CD4-positive, alpha-beta T cell treated with Interleukin-15 for 4 hours (primary cell): ENCODE measurements around the gene CNTLN.
"Not testable (repeated sequence)": the region's sequence is repeated elsewhere in the genome, so short reads cannot be mapped to it uniquely, and the experiment has no call there.

Experiments used
- DNase-seq: peaks from one replicate; pipeline ENCODE4 v3.0.0-alpha.2; 2020; ENCODE audit warnings: low spot score

Gene CNTLN

GRCh38 chr9:17519761-17520160 lies 384.9 kb downstream of the CNTLN start:
- no peak for DNase-seq

DNA sequence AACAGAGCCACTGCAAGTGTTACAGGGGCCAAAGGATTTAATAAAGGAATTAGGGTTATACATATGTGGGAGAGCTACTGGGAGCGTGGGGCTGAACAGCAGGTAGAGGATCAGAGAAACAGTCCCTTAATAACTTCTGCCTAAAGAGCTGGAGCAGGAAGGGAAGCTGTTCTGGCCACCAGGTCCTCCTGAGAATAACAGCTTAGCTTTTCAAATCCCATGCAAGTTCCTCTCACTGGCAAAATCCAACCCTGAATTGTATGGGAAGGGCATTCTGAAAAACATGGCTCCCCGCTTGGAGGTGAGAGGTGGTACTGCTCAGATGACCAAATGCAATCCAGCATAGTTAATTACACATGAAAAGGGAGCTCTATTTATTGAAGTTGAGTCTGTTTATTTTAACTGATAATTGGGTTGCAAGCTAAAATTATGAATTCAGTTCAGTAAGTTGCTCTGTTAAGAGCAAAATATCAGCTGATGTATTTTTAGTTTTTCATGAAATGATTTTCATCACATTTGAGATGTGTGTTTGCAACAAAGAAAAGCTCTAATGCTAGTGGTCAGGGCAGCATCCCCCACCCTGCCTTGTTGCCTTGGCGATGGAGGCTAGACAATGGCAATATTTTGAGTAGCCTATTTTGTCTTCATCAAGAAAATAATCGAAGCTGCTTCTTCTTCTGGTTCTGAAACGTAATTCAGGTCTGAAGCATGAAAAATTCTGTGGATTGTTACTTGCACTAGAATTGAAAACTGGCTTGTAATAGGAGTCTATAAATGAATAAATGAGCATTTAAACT lies 385.6 kb downstream of the CNTLN start:
- no peak for DNase-seq

DNA sequence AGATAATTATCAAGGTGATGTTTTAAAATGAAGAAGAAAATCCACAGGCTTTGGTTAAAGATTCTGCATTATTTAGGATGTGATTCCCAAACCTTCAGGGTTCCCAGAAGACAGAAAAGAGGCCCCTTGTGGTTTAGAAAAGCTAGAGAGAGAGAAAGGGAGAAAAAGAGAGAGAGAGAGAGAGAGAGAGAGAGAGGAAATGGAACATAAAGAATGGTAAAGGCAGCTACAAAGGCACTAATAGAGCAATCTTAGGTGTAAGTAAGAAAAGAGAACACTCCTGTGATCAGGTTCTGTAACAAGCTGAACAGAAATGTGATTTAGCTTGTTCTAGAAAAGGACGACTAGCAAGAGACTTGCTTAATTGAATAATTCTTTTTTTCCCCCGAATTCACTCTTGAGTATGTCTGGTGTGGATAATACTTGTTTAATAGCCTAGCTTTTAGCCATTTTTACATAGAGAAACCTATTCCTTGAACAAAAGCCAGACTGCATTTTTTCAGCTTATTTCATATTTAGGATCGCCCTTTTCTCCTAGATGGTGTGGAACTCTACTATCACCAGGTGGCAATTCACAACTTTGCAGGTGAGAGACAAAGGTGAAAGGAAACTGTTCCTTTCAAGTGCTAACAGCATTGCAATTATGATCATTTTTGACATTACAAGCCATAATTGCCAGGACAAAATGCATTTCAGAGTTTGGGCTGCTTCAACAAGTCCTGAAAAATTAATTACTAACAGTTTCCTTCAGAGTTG lies 386.4 kb downstream of the CNTLN start:
- DNase-seq = no peak

DNA sequence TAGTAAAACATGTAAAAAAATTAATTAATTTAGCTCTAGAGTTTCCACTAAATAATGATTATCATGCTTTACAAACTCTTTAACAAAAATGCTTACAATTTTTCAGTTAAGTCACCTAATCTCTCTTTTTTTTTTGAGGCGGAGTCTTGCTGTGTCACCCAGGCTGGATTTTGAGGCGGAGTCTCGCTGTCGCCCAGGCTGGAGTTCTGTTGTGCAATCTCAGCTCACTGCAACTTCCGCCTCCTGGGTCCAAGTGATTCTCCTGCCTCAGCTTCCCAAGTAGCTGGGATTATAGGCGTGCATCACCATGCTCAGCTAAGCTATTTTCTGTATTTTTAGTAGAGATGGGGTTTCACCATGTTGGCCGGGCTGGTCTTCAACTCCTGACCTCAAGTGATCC lies 391.9 kb downstream of the CNTLN start:
- not testable (repeated sequence) for DNase-seq

DNA sequence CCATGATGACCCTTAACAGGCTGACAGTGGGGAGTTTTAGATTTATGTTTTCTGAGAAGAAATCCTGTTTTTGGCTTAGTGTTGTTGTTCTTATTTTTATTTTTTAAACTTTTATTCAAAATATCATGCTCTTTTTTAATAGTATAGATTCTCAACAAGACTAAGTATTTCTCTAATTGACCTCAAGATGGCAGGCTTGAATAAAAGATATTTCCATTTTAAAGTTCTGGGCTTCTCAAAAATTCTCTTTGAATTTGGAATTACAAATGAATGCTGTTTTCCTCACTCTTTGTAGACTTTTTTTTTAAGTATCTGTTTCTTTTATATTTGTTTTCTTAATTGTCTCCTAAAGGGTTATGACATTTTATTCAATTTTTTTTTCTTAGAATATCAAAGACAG lies 394.0 kb downstream of the CNTLN start:
- DNase-seq = no peak

- DNase-seq = no peak
Observed at GRCh38 chr9:17531642-17532254, 396.9 kb downstream of the CNTLN start.

DNA sequence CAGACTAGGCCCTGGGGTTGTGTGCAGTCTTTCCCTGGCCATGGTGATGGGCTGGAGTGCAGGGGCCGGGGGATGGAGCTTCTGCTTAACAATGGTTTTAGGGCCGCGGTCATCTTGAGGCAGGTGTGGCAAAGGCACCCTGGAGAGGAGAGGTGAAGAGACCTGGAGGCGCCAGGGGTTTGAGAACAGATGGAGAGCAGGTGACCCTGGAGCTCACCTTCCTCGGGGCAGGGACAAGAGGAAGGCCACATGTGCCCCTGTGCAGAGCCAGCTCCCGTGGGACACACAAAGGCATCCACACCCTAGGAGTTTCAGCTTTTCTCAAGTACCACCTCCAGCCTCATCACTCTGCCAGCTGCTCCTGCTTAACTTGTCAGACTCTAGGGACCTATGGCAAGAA lies 397.6 kb downstream of the CNTLN start:
- DNase-seq = no peak

DNA sequence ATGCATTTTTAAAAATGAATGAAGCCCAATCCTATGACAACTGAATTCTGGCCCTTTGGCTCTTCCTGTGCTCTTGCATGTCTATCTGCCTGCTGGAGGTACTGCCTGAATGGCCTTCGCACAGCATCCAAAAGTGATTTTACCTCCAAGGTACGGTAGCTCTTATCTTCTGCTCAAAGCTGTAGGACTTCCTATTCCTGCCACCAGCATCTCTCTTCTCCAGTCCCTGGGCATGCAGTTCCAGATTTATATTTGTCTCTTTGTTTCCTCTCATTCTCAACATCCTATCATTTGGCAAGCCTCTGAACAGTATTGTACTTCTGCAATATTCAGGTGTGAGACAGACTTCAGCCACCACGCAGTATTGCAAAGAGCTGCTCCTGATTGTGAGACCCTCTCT lies 400.3 kb downstream of the CNTLN start:
- DNase-seq = no peak

- no peak for DNase-seq
Observed at GRCh38 chr9:17536027-17536426, 401.2 kb downstream of the CNTLN start.

DNA sequence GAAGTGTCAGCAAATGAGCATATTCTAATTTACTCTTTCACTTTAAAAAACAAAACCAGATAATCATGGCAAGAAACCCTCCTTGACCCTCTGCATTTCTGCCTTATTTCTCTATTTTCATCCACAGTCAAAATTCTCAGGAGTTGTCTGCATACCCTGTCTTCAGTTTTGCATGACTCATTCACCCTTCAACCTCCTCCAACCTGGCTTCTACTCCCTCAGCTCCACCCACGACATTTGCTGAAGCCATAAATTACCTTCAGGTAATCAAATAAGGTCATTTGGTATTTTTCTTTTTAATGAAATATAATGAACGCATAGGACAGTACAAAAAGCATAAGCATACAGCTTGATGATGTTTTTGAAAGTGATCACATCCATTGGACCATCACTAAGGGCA lies 416.2 kb downstream of the CNTLN start:
- DNase-seq = no peak
